SW480 (cell line): Measurements from ENCODE around the gene LAMC3.
A peak's percentile ranks its signal among the peaks of the same experiment; 100 is the strongest.

ENCODE experiments used
- DNase-seq: peaks from one replicate; pipeline ENCODE4 v3.0.0-alpha.2; 2016; ENCODE audit warnings: low spot score

Gene LAMC3

GRCh38 chr9:131080589-131080988 lies 71.6 kb downstream of the LAMC3 start:
- DNase-seq, result no peak

GRCh38 chr9:131081868-131082267 lies 72.9 kb downstream of the LAMC3 start:
- no peak for DNase-seq

- DNase-seq, result peak; percentile 46
Observed at GRCh38 chr9:131082774-131083512, 74.0 kb downstream of the LAMC3 start.

GRCh38 chr9:131084661-131085369 lies 75.8 kb downstream of the LAMC3 start:
- no peak for DNase-seq

- DNase-seq, result no peak
Observed at GRCh38 chr9:131085370-131086122, 76.6 kb downstream of the LAMC3 start.

GRCh38 chr9:131087354-131087893 lies 78.5 kb downstream of the LAMC3 start:
- no peak for DNase-seq

- DNase-seq, result no peak
Observed at GRCh38 chr9:131090025-131090787, 81.2 kb downstream of the LAMC3 start.

GRCh38 chr9:131091352-131091992 lies 82.5 kb downstream of the LAMC3 start:
- DNase-seq, result no peak

GRCh38 chr9:131092030-131092429 lies 83.1 kb downstream of the LAMC3 start:
- DNase-seq, result no peak

GRCh38 chr9:131092548-131093440 lies 83.8 kb downstream of the LAMC3 start:
- DNase-seq, result no peak

- no peak for DNase-seq
Observed at GRCh38 chr9:131094015-131094414, 85.0 kb downstream of the LAMC3 start.

GRCh38 chr9:131094622-131095021 lies 85.6 kb downstream of the LAMC3 start:
- DNase-seq, result no peak

- DNase-seq, result no peak
Observed at GRCh38 chr9:131095666-131096268, 86.8 kb downstream of the LAMC3 start.

GRCh38 chr9:131096269-131097125 lies 87.5 kb downstream of the LAMC3 start, which contains the start of gene AIF1L:
Gene AIF1L (plus strand): TSS chr9:131096531. CDS start chr9:131096630, 99 bp downstream.
- DNase-seq, result peak; percentile 64

GRCh38 chr9:131097126-131097947 lies 88.4 kb downstream of the LAMC3 start:
- no peak for DNase-seq

GRCh38 chr9:131097948-131098278 lies 88.9 kb downstream of the LAMC3 start:
- no peak for DNase-seq

- no peak for DNase-seq
Observed at GRCh38 chr9:131098391-131099101, 89.6 kb downstream of the LAMC3 start.
